NB4 (cell line): ENCODE data around the gene ORC2.
"Not testable (repeated sequence)": the region's sequence is repeated elsewhere in the genome, so short reads cannot be mapped to it uniquely, and the experiment has no call there.

Experiments
- CTCF ChIP-seq: IDR thresholded peaks from one replicate; pipeline ENCODE4 v1.5.1; 2012; ENCODE audit warnings: low read depth, low read length
- MAX ChIP-seq: IDR thresholded peaks from 2 replicates; pipeline ENCODE4 v1.6.1; 2011; ENCODE audit warnings: low read depth, low read length

- TF ChIP-seq CTCF, MAX: not testable (repeated sequence)
Observed at GRCh38 chr2:200881715-200882249, 81.7 kb downstream of the ORC2 start.
